Measurements from ENCODE around the gene SLC25A19.

Gene SLC25A19

DNA sequence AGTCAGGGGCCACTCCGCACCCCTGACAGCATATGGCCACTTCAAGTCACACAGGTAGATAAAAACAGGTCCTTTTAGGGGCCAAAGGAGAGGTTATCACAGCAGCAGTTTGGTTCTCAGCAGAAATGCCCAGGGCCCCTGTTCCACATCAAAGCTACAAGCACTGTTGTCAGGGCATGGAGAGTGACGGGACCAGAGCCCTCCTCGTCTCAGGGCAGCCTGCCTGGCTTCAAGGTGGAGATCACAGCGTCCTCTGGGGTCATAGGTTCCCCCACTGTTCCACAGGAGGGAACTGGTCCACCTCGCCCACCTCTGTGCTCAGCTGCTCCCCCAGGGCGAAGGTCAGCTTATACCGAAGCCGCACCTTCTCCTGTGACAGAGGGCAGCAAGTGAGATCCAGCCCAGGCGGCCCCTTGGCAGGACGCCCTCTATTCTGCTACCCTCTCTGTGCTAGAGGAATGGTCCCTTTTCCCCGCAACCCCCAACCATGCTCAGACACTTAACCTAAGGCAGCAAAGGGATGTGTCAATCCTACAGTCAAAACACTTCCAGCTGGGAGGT is 51.1 kb downstream of the SLC25A19 start:
- DNase-seq (ENCODE audit: extremely low read depth, low read depth) = no peak
- no peak overlapping the region for H3K4me3 ChIP-seq (replicated peaks; ENCODE audit: low read depth, low read length)
- TF ChIP-seq CTCF (IDR thresholded peaks at IDR 0.05; ENCODE audit: low read depth, low read length, missing control alignments) = no peak

- DNase-seq (ENCODE audit: extremely low read depth, low read depth) = no peak
- no peak overlapping the region for H3K4me3 ChIP-seq (replicated peaks; ENCODE audit: low read depth, low read length)
- TF ChIP-seq CTCF (IDR thresholded peaks at IDR 0.05; ENCODE audit: low read depth, low read length, missing control alignments) = no peak
These were observed 51.9 kb downstream of the SLC25A19 start for GRCh38 chr17:75237100-75238014.

GRCh38 chr17:75232786-75233185 is 56.4 kb downstream of the SLC25A19 start:
- no peak for TF ChIP-seq CTCF (IDR thresholded peaks at IDR 0.05; ENCODE audit: low read depth, low read length, missing control alignments)
- DNase-seq (ENCODE audit: extremely low read depth, low read depth) = no peak
- H3K4me3 ChIP-seq (replicated peaks; ENCODE audit: low read depth, low read length) = no peak overlapping the region

- no peak for DNase-seq (ENCODE audit: extremely low read depth, low read depth)
- no peak overlapping the region for H3K4me3 ChIP-seq (replicated peaks; ENCODE audit: low read depth, low read length)
- no peak for TF ChIP-seq CTCF (IDR thresholded peaks at IDR 0.05; ENCODE audit: low read depth, low read length, missing control alignments)
These were observed 57.3 kb downstream of the SLC25A19 start for GRCh38 chr17:75231741-75232464.

- H3K4me3 ChIP-seq (replicated peaks; ENCODE audit: low read depth, low read length) = no peak overlapping the region
- DNase-seq (ENCODE audit: extremely low read depth, low read depth) = no peak
- no peak for TF ChIP-seq CTCF (IDR thresholded peaks at IDR 0.05; ENCODE audit: low read depth, low read length, missing control alignments)
These were observed 58.2 kb downstream of the SLC25A19 start for GRCh38 chr17:75231071-75231470.

DNA sequence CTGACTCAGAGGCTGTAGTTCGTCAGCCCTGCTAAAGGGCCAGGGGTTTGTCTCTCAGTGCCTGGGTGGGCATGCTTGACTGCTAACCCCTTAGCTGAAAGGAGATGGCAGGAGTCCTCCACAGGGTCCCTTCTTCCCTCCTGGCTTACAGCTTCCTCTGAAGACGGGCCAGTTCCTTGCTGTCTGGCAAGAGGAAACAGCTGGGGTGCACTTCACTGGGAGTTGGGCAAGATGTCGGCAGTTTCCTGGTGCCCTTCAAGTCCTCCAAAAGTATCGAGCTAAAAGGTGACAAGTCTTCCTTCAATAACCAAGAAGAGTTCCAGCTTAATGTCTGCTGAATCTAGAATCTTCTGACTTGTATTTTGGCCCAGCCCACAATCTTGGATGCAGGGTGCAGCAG is 60.4 kb downstream of the SLC25A19 start:
- DNase-seq (ENCODE audit: extremely low read depth, low read depth) = no peak
- no peak overlapping the region for H3K4me3 ChIP-seq (replicated peaks; ENCODE audit: low read depth, low read length)
- TF ChIP-seq CTCF (IDR thresholded peaks at IDR 0.05; ENCODE audit: low read depth, low read length, missing control alignments) = no peak

Measured in HFF-Myc (cell line).